A673 (cell line): ENCODE results near the gene FILIP1.

ENCODE experiments used
- EZH2 ChIP-seq: fragments of 200-600 bp; sonication (generic); IDR thresholded peaks from 2 replicates; pipeline ENCODE4 v1.6.1; 2017; ENCODE audit warnings: borderline replicate concordance, low read depth, mild to moderate bottlenecking, mixed read lengths, antibody characterized with exemption, low read length; ENCODE audit not compliant: poor library complexity, severe bottlenecking
- TF ChIP-seq, protein P1 (sequence below): fragments of 300-800, 200-600 bp; sonication (generic); conservative IDR thresholded peaks from 2 replicates; pipeline ENCODE4 v1.5.1; 2017; ENCODE audit warnings: low read depth, mild to moderate bottlenecking, antibody characterized with exemption, low read length, moderate library complexity, mixed read lengths

DNA sequence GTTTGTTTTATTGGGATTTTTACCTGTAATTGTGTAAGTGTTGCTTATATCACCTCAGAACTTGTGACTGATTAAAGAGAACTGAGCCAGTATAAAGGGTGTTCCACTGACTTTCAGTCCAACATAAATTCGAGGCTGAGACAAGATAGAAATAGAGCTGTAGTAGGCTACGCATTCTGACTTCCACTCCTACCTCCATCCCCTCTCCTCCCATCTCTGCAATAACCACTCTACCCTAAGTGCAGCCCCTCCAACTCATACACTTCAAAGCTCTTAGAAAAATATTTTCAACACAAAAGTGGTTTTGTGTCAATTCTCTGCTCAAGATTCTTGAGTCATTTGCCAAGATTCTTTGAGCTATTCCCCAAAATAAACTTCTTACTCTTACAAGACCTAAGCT is 48.7 kb downstream of the FILIP1 start:
- TF ChIP-seq, protein P1, sequence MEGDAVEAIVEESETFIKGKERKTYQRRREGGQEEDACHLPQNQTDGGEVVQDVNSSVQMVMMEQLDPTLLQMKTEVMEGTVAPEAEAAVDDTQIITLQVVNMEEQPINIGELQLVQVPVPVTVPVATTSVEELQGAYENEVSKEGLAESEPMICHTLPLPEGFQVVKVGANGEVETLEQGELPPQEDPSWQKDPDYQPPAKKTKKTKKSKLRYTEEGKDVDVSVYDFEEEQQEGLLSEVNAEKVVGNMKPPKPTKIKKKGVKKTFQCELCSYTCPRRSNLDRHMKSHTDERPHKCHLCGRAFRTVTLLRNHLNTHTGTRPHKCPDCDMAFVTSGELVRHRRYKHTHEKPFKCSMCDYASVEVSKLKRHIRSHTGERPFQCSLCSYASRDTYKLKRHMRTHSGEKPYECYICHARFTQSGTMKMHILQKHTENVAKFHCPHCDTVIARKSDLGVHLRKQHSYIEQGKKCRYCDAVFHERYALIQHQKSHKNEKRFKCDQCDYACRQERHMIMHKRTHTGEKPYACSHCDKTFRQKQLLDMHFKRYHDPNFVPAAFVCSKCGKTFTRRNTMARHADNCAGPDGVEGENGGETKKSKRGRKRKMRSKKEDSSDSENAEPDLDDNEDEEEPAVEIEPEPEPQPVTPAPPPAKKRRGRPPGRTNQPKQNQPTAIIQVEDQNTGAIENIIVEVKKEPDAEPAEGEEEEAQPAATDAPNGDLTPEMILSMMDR = no peak
- no peak for TF ChIP-seq EZH2
